Epidermal melanocyte (primary cell): Measurements from ENCODE around the gene ZP1.

Source experiments
- DNase-seq: peaks from one replicate; pipeline ENCODE4 v3.0.0; 2011; ENCODE audit warnings: low spot score; ENCODE audit not compliant: insufficient read length

The ZP1 gene

GRCh38 chr11:60842668-60843600, 24.4 kb upstream of the ZP1 start:
- DNase-seq, result no peak

- no peak for DNase-seq
Observed at GRCh38 chr11:60844045-60844869, 23.1 kb upstream of the ZP1 start.

- DNase-seq, result no peak
Observed at GRCh38 chr11:60844870-60845221, 22.5 kb upstream of the ZP1 start.

GRCh38 chr11:60845338-60845737, 22.0 kb upstream of the ZP1 start:
- DNase-seq, result no peak

DNA sequence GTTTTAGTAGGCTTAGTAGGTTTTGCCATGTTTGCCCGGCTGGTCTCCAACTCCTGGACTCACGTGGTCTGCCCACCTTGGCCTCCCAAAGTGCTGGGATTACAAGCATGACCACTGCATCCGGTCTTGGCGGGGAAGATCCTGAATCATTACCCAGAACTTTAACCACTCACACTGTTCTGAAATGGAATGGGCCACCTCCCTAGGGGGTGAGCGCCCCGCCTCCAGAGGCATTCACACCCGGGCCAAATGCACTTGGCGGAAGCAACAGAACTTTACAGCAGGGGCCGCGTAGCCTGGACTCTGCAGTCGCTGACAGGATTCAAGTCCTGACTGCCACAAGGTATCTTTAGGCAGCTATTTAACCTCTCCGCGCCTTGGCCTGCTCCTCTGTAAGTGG, 20.1 kb upstream of the ZP1 start:
- no peak for DNase-seq

DNA sequence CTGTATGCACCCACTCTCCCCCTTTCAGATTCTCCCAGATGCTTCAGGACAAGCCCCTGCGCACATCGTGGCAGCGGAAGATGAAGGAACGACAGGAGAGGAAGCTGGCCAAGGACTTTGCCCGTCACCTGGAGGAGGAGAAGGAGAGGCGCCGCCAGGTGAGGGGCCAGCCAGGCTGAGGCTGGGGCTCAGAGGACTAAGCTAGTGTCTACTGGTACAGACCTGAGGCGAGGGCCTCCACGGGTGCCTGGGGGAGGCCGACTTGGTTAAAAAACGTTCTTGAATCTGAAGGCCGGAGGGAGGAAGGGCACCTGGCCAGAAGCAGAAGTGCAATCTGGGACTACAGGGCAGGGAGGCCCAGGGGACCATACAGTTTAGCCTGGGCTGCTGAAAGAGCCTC, 19.4 kb upstream of the ZP1 start:
- DNase-seq, result no peak

DNA sequence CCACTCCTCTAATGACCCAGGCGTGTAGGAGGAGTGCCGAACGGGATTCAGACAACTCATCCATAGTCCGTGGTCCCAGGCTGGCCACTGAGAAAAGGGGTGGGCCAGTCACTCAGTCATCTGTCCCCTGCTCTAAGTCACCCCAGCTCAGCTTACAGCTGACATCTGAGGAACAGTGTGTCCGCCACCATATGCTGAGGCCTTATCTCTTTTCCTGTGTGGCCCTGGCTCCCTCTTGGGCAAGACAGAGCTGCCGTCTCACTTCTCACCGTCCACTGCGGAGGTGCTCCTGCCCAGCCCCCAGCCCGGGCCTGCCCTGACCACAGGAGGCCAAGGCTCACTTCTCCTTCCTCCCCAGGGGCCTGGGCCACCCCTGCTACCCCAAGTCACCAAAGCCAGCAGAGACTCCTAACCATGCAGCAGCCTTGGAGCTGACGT, 18.6 kb upstream of the ZP1 start:
- DNase-seq, result no peak

DNA sequence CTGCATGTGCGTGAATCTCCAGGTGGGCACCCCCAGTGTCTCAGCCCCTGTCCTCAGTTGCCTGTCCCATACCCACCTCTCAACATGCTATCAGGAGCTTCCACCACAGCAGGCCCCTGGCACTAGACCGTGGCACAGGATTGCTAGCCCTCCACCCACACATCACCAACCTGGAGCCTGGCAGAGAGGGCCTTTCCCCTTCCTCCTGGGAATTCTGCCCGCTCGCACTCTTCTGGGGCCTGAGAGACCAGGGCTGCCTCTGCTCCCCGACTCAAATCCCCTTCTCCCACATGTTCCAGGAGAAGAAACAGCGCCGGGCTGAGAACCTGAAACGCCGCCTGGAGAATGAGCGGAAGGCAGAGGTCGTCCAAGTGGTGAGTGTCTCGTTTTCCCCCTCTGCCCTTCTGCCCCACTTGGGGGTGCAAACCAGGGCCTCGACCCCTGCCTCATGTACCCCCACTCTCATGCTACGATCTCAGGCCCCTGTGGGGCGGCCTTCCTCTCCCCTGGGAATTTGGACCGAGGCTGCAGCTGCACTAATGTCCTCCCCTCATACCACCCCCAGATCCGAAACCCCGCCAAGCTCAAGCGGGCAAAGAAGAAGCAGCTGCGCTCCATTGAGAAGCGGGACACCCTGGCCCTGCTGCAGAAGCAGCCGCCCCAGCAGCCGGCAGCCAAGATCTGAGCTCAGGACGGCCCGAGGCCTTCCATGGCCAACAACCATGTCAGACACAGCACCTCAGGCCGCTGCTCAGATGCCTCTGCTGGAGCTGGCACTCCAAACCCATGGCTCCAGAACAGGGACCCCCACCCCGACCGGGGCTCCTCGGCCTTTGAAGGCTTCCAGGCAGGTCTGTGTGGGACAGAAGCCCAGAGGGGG, 17.5 kb upstream of the ZP1 start:
- no peak for DNase-seq

DNA sequence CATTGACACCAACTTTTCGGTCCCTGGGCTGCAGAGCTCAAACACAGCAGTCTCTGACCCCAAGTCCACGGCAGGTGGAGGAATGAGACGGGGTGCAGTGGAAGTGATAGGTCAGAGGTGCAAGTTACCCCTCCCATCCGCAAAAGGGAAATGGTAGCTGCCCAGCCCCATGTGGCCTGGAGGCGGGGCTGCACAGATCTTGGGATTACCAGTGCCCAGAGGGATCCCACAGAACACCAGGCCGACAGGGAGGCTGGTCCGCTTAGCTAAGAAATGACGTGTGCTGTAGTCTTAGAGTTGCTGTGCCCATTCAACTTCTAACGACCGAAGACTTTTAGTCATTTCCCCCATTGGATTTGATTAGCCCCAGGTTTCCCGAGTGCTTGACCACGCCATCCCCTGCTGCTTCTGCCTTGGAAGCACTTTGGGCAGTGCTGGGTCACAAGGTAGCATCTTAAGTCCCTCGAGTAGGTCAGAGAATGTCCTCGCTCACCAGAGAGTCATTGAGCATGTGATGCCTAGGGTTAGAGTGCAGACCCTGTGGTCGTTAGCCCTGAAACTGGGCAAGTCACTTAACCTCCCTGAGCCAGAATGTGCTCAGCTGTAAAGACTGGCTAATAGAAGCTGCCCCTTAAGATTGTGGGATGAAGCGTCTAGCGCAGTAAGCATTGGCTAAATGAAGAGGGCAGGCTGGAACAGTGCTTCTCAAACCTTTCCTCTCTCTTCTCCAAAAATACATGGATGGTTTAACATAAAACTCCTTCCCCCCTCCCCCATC, 15.8 kb upstream of the ZP1 start:
- no peak for DNase-seq

GRCh38 chr11:60852117-60852981, 15.0 kb upstream of the ZP1 start:
- DNase-seq, result no peak

DNA sequence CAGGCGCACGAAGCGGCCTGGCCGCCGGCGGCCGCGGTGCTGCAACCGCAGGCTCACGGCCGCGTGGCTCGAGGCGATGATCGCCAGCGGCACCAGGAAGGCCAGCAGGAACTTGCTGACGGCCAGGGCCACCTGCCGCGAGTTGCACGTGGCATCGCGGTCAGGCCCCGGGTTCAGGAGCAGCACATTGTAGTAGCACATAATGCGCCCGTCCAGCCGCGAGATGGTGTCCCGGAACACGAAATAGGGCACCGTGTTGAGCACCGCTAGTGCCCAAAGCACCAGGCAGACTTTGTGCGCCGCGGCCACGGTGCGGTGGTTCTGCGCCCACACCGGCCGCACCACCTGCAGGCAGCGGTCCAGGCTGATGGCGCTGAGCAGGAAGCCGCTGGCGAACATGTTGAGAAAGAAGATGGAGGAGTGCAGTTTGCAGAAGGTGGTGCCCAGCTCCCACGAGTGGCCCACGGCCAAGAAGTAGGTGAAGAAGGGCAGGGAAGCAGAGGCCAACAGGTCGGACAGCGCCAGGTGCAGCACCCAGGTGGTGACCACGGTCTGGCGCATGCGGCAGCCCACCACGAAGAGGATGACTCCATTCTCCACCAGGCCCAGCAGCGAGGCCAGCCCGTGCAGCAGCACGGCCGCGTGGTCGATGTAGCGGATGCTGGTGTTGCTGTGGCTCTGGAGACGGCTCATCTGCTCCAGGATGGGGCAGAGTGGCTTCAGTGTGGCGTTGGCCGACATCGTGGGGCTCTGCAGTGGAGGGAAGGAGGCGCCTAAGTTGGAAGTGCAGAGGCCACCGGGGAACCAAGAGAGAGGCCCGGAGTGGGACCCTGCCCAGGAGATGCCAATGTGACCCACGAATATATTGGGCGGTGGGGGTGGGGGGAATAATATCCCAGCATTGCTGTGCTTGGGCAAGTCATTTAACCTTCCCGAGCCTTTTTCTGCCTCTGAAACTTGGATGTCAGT, 14.1 kb upstream of the ZP1 start:
- no peak for DNase-seq

- no peak for DNase-seq
Observed at GRCh38 chr11:60854140-60854846, 13.0 kb upstream of the ZP1 start.

GRCh38 chr11:60854847-60855725, 12.3 kb upstream of the ZP1 start:
- DNase-seq, result no peak

GRCh38 chr11:60855726-60856633, 11.4 kb upstream of the ZP1 start, which contains the start of gene PTGDR2:
TSS of gene PTGDR2 (minus strand) at chr11:60855950. CDS start at chr11:60853722, 2,228 bp downstream.
- DNase-seq, result no peak

DNA sequence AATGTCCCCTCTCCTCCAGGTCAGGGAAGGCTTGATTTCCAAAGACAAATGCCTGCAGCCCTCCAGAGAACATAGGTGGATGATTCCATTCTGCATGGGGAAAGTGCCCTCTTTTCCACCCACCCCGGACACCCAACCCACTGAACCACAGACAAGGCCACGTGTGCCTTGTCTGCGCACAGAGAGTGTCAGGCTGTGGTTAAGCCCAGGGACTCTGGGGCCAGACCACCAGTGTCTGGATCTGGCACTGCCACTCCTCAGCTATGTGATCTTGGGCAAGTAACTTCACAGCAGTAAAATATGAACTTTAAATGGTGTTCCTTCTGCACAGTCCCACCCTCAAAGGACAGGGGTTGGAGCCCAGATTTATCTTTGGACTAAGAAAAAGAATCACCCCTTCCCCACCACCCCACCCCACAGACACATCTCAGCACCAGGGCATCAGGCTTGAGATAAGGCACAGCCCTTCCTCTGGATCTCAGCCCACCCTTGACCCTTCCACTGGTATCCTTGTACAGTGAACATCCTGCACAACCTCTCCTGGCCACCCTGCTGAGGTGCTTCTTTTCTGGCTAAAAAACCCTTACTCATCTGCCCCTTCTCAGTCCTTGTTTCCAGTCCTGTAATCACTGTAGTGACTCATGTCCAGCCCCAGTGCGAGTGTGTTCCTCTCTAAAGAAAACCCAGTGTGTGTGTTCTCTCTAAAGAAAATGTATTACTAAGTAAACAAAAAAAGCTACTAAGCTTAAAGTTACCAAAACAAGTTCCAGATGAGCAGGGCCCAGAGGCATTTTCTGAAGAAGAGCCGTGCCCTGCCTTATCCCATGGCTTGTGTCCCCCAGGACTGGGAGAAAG, 9.7 kb upstream of the ZP1 start:
- no peak for DNase-seq
